K562 (cell line): ENCODE measurements around the gene MSL3. TPM values are rescaled to one million over a fixed set of nuclear protein-coding genes. Genes with fewer than 3 reads are reported as not detected.

Experiments used
- ATAC-seq: fragments of 200-7000 bp; cut with Tn5 transposase; 3 replicates; pipeline ENCODE4 v1.9.1; 2020; ENCODE audit warnings: moderate library complexity
- BruUV-seq: library from RNA; stranded (reverse); fragments of 400-500 nt; replicated peaks from 2 replicates; lab custom pipeline; 2021; lab: Mats Ljungman, UMichigan
- CTCF ChIA-PET: fragments of 300-600 bp; formaldehyde crosslinking; extraction: SDS; loops from one replicate; lab custom pipeline; 2021; ENCODE audit warnings: low intra/inter-chr PET ratio; lab: Yijun Ruan, JAX
- POLR2A ChIA-PET: fragments of 300-600, 350-650 bp; sonication (Branson Sonifier 250); formaldehyde crosslinking; extraction: SDS; loops from one replicate; lab custom pipeline; 2021; ENCODE audit warnings: antibody characterized with exemption, inconsistent platforms; lab: Yijun Ruan, JAX
- DNase-seq, 4 experiments: peaks; one replicate each; pipeline versions ENCODE4 v3.0.0 to v3.0.0-alpha.2; 2011 to 2018; ENCODE audit warnings: low spot score in 3 of 4, mixed read lengths in 3 of 4; ENCODE audit errors: extremely low read depth in 1 of 4
- FAIRE-seq: peaks from 2 replicates; lab custom pipeline; 2011; peaks lifted over from hg19 to GRCh38; lab: Jason Lieb, UNC
- H2AFZ ChIP-seq: 2 replicates; pipeline ENCODE4 v1.6.0; 2011; ENCODE audit warnings: low read depth, low read length, control low read depth, inconsistent platforms
- H3K27ac ChIP-seq: fragments of 200-600 bp; 3 replicates; pipeline ENCODE4 v1.8.0; 2011; ENCODE audit warnings: low read depth, mild to moderate bottlenecking, control low read depth, inconsistent platforms, low read length, moderate library complexity, mixed read lengths; ENCODE audit errors: extremely low read depth
- H3K27me3 ChIP-seq, 2 experiments: fragments of 300-600 bp in 1 of 2; 2 replicates in 1 of 2; 3 replicates in 1 of 2; pipeline versions ENCODE4 v1.6.0 to v1.8.0; 2011; ENCODE audit warnings: inconsistent platforms in 2 of 2, low read length in 2 of 2, mild to moderate bottlenecking in 1 of 2, mixed read lengths in 1 of 2, moderate library complexity in 1 of 2; ENCODE audit not compliant: control insufficient read depth in 2 of 2, insufficient read depth in 2 of 2
- H3K36me3 ChIP-seq: fragments of 300-600 bp; 3 replicates; pipeline ENCODE4 v1.8.0; 2011; ENCODE audit warnings: mild to moderate bottlenecking, low read length, inconsistent platforms; ENCODE audit not compliant: control insufficient read depth, insufficient read depth
- H3K4me1 ChIP-seq, 2 experiments: fragments of 200-600 bp in 1 of 2; replicated peaks in 1 of 2; 2 replicates in 1 of 2; 3 replicates in 1 of 2; pipeline versions ENCODE4 v1.5.1 to v1.8.0; 2011; ENCODE audit warnings: inconsistent platforms in 2 of 2, low read length in 2 of 2, mild to moderate bottlenecking in 1 of 2, mixed read lengths in 1 of 2, moderate library complexity in 1 of 2; ENCODE audit not compliant: control insufficient read depth in 2 of 2, insufficient read depth in 2 of 2
- H3K4me2 ChIP-seq: 2 replicates; pipeline ENCODE4 v1.6.1; 2011; ENCODE audit warnings: low read length, control low read depth, inconsistent platforms, mixed read lengths; ENCODE audit not compliant: insufficient read depth
- H3K4me3 ChIP-seq: fragments of 200-600 bp; sonication (generic), shearing (Covaris generic); 2 replicates; pipeline ENCODE4 v1.5.1; 2016; ENCODE audit warnings: control low read depth, inconsistent platforms
- H3K79me2 ChIP-seq: fragments of 200-600 bp; 3 replicates; pipeline ENCODE4 v1.8.0; 2011; ENCODE audit warnings: low read length, inconsistent platforms; ENCODE audit not compliant: control insufficient read depth, insufficient read depth
- H3K9ac ChIP-seq, 2 experiments: 2 replicates each; pipeline versions ENCODE4 v1.6.0 to v1.6.1; 2011; ENCODE audit warnings: low read depth in 2 of 2, low read length in 2 of 2, control low read depth in 1 of 2, inconsistent platforms in 1 of 2, mild to moderate bottlenecking in 1 of 2, mixed read lengths in 1 of 2; ENCODE audit not compliant: insufficient read depth in 1 of 2
- H3K9me1 ChIP-seq: one replicate; pipeline ENCODE4 v1.6.0; 2011; ENCODE audit warnings: inconsistent platforms, mild to moderate bottlenecking, low read length, moderate library complexity; ENCODE audit not compliant: control insufficient read depth, insufficient read depth
- H3K9me3 ChIP-seq: replicated peaks from 2 replicates; pipeline ENCODE4 v1.5.1; 2011; ENCODE audit warnings: low read depth, low read length, inconsistent platforms; ENCODE audit not compliant: control insufficient read depth, insufficient read depth
- H4K20me1 ChIP-seq: replicated peaks from 2 replicates; pipeline ENCODE4 v1.6.1; 2011; ENCODE audit warnings: low read length, inconsistent platforms, mixed read lengths; ENCODE audit not compliant: control insufficient read depth, insufficient read depth
- HMBOX1 ChIP-seq: sonication (generic); IDR thresholded peaks from 2 replicates; pipeline ENCODE4 v1.6.1; 2016
- HMG20B ChIP-seq: fragments of 250-450 bp; sonication (Bioruptor Pico); IDR thresholded peaks from 2 replicates; pipeline ENCODE4 v1.5.0; 2021; ENCODE audit warnings: mild to moderate bottlenecking
- MBD2 ChIP-seq: sonication (generic); IDR thresholded peaks from 2 replicates; pipeline ENCODE4 v1.6.1; 2016; ENCODE audit warnings: low read depth, borderline replicate concordance
- MEF2A ChIP-seq: IDR thresholded peaks from 2 replicates; pipeline ENCODE4 v1.6.1; 2011; ENCODE audit warnings: low read depth, mild to moderate bottlenecking, low read length, moderate library complexity; ENCODE audit not compliant: control insufficient read depth
- RBFOX2 ChIP-seq: fragments of 200-400 bp; formaldehyde crosslinking; IDR thresholded peaks from 2 replicates; pipeline ENCODE4 v1.6.1; 2017; ENCODE audit warnings: low read depth, mild to moderate bottlenecking, low read length, moderate library complexity
- STAT5A ChIP-seq: IDR thresholded peaks from 2 replicates; pipeline ENCODE4 v1.6.1; 2012; ENCODE audit warnings: low read length, inconsistent platforms, borderline replicate concordance
- WHSC1 ChIP-seq: IDR thresholded peaks from one replicate; pipeline ENCODE4 v1.6.1; 2012; ENCODE audit warnings: low read length, control low read depth, inconsistent platforms
- ZNF24 ChIP-seq: fragments of 450-650 bp; IDR thresholded peaks from 2 replicates; pipeline ENCODE4 v1.6.1; 2016
- ZNF644 ChIP-seq: fragments of 200-800 bp; sonication (Bioruptor generic); IDR thresholded peaks from 2 replicates; pipeline ENCODE4 v1.6.1; 2016; ENCODE audit warnings: low read depth, missing genetic modification characterization, missing compliant biosample characterization
- ZNF717 ChIP-seq: fragments of 250-450 bp; sonication (Bioruptor Pico); IDR thresholded peaks from 2 replicates; pipeline ENCODE4 v1.5.0; 2021
- WGBS: fragments of 100-300 bp; shearing (Covaris generic); methylation state at CpG from one replicate; pipeline ENCODE4 v1.1.6; 2016; ENCODE audit warnings: low coverage, mixed read lengths; ENCODE audit not compliant: insufficient coverage; ENCODE audit errors: missing lambda C conversion rate; 5-methylcytosine and 5-hydroxymethylcytosine counted together
- in situ Hi-C: fragments of 300-500 bp; cut with MboI; formaldehyde crosslinking; loops from 4 replicates; pipeline ENCODE4 v1.15.0; 2018; ENCODE audit warnings: inconsistent platforms, mixed read lengths
- intact Hi-C: fragments of 100-400 bp; cut with micrococcal nuclease; formaldehyde crosslinking; loops from 2 replicates; pipeline ENCODE4 v1.14.2; 2022
- polyA plus RNA-seq, 8 experiments: library from polyadenylated mRNA; depleted of rRNA in 4 of 8; stranded (reverse) in 5 of 8; unstranded in 3 of 8; fragments of >200 nt; fragmentation: Nextera tagmentation in 2 of 8; fragmentation: Illumina TruSeq in 1 of 8; extraction: Ambion mirVana in 2 of 8; extraction: Trizol in 1 of 8; gene quantifications; 2 replicates each; pipeline versions ENCODE4 v1.2.1 to v1.2.3, GENCODE V29; 2011 to 2014; ENCODE audit warnings: inconsistent platforms in 1 of 8, missing spikeins in 1 of 8
- total RNA-seq, 7 experiments: library from RNA; depleted of rRNA in 6 of 7; stranded (reverse); fragments of >200 nt in 6 of 7; fragmentation: Illumina TruSeq in 2 of 7; extraction: Trizol in 2 of 7; gene quantifications; 2 replicates each; pipeline versions ENCODE4 v1.2.1 to v1.2.3, GENCODE V29; 2011 to 2021; ENCODE audit warnings: low replicate concordance in 1 of 7
- TF ChIP-seq, protein P1 (sequence below): fragments of 250-450 bp; sonication (Bioruptor Pico); IDR thresholded peaks from 2 replicates; pipeline ENCODE4 v1.8.0; 2021; ENCODE audit warnings: moderate library complexity, mild to moderate bottlenecking, inconsistent platforms
- TF ChIP-seq, protein P2 (sequence below): sonication (generic); formaldehyde crosslinking; IDR thresholded peaks from 2 replicates; pipeline ENCODE4 v1.8.0; 2022; ENCODE audit warnings: mild to moderate bottlenecking, missing genetic modification reagents
- TF ChIP-seq, protein P3 (sequence below): fragments of 250-450 bp; sonication (Bioruptor Pico); IDR thresholded peaks from 2 replicates; pipeline ENCODE4 v1.4.0; 2020; ENCODE audit warnings: mild to moderate bottlenecking, moderate library complexity, borderline replicate concordance

Gene MSL3
- total and polyA plus RNA-seq, 9 of the 15 experiments (the other 6 are each of a cell fraction or from before 2014, with no cell fraction given): 21.3 to 39.9 (median 27.1) TPM

DNA sequence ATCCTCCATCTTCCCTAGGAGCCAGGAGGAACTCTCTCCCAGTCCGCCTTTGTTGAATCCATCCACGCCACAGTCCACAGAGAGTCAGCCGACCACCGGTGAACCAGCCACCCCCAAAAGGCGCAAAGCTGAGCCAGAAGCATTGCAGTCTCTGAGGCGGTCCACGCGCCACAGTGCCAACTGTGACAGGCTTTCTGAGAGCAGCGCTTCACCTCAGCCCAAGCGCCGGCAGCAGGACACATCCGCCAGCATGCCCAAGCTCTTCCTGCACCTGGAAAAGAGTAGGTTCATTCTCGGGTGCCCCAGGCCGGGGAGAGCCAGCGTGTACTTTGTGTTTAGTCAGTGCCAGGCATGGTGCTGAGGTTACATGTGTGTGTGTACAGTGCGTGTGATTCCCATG, 7.4 kb downstream of the MSL3 start:
- no peak overlapping the region for H3K4me3 ChIP-seq
- CTCF ChIA-PET: interaction anchor here (0.8 kb wide), 1 partner anchor 124 kb away, joined by 3 read pairs; no protein-coding TSS in a partner anchor

DNA sequence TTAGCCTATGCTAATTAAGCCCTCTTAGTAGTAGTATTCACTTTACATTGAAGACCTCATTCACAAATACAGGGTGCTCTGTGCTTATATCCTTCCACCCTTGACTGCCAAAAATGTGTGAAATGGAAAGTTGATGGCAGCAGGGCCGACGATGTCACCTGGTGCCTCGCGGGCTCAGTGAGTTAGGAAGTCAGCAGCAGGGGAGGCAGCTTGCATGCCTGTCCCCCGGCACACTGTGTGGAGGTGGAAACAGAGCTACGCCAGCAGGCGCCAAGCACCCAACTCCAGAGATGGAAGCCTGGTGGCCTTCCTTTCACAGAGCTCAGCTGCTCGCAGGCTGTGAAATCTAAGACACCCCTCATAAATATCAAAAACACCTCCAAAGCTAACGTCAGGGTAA, 8.4 kb downstream of the MSL3 start:
- FAIRE-seq (no peak), DNase-seq (no peak), ATAC-seq (no peak)
- no TSS peak for BruUV-seq
- Histone ChIP-seq H3K9me1 (no peaks in the 10 kb centered on the region), H3K4me1 (peaks cover 11 to 16% of the 10 kb centered on the region in 2 experiments; a peak in 4 of 5 replicates), H3K4me3 (no peak overlapping the region), H3K27ac (no peak overlapping the region), H4K20me1 (no peaks in the 10 kb centered on the region), H3K27me3 (no peaks in the 10 kb centered on the region), H2AFZ (no peak overlapping the region), H3K36me3 (peaks cover 75% of the 10 kb centered on the region), H3K9me3 (no peaks in the 10 kb centered on the region), H3K9ac (no peak overlapping the region), H3K4me2 (no peak overlapping the region), H3K79me2 (no peaks in the 10 kb centered on the region)
- CTCF ChIA-PET: interaction anchor here (6.1 kb wide), 1 partner anchor 233 kb away, joined by 126 read pairs; no protein-coding TSS in a partner anchor
- in situ Hi-C loops: loop anchor here (5.0 to 25.0 kb wide), 3 partner anchors 234 to 1579 kb away; no protein-coding TSS in a partner anchor
- intact Hi-C loops: no loop called here
- POLR2A ChIA-PET: no interaction called here
- WGBS: 96% methylated on average over 4 of the region's 9 CpGs
- TF ChIP-seq, protein P1, sequence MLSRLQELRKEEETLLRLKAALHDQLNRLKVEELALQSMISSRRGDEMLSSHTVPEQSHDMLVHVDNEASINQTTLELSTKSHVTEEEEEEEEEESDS: no peak
- no peak for TF ChIP-seq WHSC1
- no peak for TF ChIP-seq HMBOX1
- TF ChIP-seq, protein P2, sequence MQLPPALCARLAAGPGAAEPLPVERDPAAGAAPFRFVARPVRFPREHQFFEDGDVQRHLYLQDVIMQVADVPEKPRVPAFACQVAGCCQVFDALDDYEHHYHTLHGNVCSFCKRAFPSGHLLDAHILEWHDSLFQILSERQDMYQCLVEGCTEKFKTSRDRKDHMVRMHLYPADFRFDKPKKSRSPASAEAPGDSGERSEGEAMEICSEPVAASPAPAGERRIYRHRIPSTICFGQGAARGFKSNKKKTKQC: no peak
- no peak for TF ChIP-seq MBD2
- TF ChIP-seq, protein P3, sequence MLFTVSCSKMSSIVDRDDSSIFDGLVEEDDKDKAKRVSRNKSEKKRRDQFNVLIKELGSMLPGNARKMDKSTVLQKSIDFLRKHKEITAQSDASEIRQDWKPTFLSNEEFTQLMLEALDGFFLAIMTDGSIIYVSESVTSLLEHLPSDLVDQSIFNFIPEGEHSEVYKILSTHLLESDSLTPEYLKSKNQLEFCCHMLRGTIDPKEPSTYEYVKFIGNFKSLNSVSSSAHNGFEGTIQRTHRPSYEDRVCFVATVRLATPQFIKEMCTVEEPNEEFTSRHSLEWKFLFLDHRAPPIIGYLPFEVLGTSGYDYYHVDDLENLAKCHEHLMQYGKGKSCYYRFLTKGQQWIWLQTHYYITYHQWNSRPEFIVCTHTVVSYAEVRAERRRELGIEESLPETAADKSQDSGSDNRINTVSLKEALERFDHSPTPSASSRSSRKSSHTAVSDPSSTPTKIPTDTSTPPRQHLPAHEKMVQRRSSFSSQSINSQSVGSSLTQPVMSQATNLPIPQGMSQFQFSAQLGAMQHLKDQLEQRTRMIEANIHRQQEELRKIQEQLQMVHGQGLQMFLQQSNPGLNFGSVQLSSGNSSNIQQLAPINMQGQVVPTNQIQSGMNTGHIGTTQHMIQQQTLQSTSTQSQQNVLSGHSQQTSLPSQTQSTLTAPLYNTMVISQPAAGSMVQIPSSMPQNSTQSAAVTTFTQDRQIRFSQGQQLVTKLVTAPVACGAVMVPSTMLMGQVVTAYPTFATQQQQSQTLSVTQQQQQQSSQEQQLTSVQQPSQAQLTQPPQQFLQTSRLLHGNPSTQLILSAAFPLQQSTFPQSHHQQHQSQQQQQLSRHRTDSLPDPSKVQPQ: no peak
- TF ChIP-seq ZNF24: no peak

More for the DNA sequence above, 7.4 kb downstream of the MSL3 start:
- TF ChIP-seq ZNF717 (CRISPR knock-in tag) (no peak), ZNF644 (tag) (no peak), MEF2A (no peak), STAT5A (no peak), RBFOX2 (0 out of 2 replicates have a peak, but pooled peaks have one; percentile 16), HMG20B (CRISPR knock-in tag) (no peak)
- H3K9ac ChIP-seq: no peak overlapping the region; a peak in 1 of 4 replicates
- DNase-seq (no peak), FAIRE-seq (no peak), ATAC-seq (no peak)
- H3K4me1 ChIP-seq: peaks cover 11 to 16% of the 10 kb centered on the region in 2 experiments; a peak in 4 of 5 replicates
- no peaks in the 10 kb centered on the region for H3K27me3 ChIP-seq
- H3K27ac ChIP-seq: no peak overlapping the region
- in situ Hi-C loops (loop anchor here (5.0 to 25.0 kb wide), 3 partner anchors 233 to 1578 kb away; no protein-coding TSS in a partner anchor), intact Hi-C loops (no loop called here)
- no peaks in the 10 kb centered on the region; the same call in 2 of the 3 replicates for H3K79me2 ChIP-seq
- peaks cover 84% of the 10 kb centered on the region for H3K36me3 ChIP-seq
- H2AFZ ChIP-seq: no peak overlapping the region
- no peak overlapping the region for H3K4me2 ChIP-seq
- POLR2A ChIA-PET: no interaction called here
- H3K9me1 ChIP-seq: no peaks in the 10 kb centered on the region
- H4K20me1 ChIP-seq: no peaks in the 10 kb centered on the region
- BruUV-seq: no TSS peak
- H3K9me3 ChIP-seq: no peaks in the 10 kb centered on the region
- 99% methylated on average over 10 of the region's 16 CpGs for WGBS
